Measurements from ENCODE around the gene ZBTB17. TPM values are rescaled to one million over a fixed set of nuclear protein-coding genes. Genes with fewer than 3 reads are reported as not detected.
"Not testable (repeated sequence)": the region's sequence is repeated elsewhere in the genome, so short reads cannot be mapped to it uniquely, and the experiment has no call there.

Gene ZBTB17
- total RNA-seq, 1 experiment from 2014 or later, result 17.4 TPM

- no peak for TF ChIP-seq EZH2 (IDR thresholded peaks at IDR 0.05; ENCODE audit: low read depth)
- TF ChIP-seq, protein P1, sequence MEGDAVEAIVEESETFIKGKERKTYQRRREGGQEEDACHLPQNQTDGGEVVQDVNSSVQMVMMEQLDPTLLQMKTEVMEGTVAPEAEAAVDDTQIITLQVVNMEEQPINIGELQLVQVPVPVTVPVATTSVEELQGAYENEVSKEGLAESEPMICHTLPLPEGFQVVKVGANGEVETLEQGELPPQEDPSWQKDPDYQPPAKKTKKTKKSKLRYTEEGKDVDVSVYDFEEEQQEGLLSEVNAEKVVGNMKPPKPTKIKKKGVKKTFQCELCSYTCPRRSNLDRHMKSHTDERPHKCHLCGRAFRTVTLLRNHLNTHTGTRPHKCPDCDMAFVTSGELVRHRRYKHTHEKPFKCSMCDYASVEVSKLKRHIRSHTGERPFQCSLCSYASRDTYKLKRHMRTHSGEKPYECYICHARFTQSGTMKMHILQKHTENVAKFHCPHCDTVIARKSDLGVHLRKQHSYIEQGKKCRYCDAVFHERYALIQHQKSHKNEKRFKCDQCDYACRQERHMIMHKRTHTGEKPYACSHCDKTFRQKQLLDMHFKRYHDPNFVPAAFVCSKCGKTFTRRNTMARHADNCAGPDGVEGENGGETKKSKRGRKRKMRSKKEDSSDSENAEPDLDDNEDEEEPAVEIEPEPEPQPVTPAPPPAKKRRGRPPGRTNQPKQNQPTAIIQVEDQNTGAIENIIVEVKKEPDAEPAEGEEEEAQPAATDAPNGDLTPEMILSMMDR (conservative IDR thresholded peaks at IDR 0.05), result no peak
Observed at GRCh38 chr1:15983275-15983674, 7.4 kb upstream of the ZBTB17 start.

DNA sequence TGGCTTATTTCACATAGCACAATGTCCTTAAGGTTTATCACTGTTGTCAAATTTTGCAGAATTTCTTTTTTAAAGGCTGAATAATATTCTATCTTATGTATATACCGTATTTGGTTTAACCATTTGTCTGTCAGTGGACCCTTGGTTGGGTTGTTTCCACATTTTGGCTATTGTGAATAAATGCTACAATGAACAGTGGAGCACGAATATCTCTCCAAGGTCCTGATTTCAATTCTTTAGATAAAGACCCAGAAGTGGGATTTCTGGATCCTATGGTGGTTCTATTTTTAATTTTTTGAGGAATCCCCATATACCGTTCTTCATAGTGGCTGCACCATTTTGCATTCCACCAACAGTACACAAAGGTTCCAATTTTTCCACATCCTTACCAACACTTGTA lies 5.8 kb upstream of the ZBTB17 start:
- intact Hi-C loops (cut with micrococcal nuclease; ENCODE audit: unreplicated experiment), result no loop called here
- no peaks in the 10 kb centered on the region for H3K27me3 ChIP-seq (ENCODE audit: insufficient read depth, low read depth)
- TF ChIP-seq, protein P1 (conservative IDR thresholded peaks at IDR 0.05), result no peak
- no TSS peak for BruUV-seq (replicated peaks)
- H3K4me1 ChIP-seq (replicated peaks; ENCODE audit: insufficient read depth), result no peaks in the 10 kb centered on the region; the same call in none of the 2 replicates
- no peaks in the 10 kb centered on the region for H3F3A ChIP-seq (ENCODE audit: insufficient read depth, low read depth)
- ChIA-PET POLR2A (ENCODE audit: unreplicated experiment) (no interaction called here), CTCF (no interaction called here)
- no peak overlapping the region for H2AFZ ChIP-seq
- H3K79me2 ChIP-seq (ENCODE audit: low read depth), result no peaks in the 10 kb centered on the region
- no peak overlapping the region for H3K4me3 ChIP-seq
- no peak overlapping the region for H3K4me2 ChIP-seq
- H3K9me3 ChIP-seq (ENCODE audit: insufficient read depth, low read depth), result no peaks in the 10 kb centered on the region
- no peak overlapping the region for H3K27ac ChIP-seq
- no peak for DNase-seq
- no peaks in the 10 kb centered on the region for H4K20me1 ChIP-seq (ENCODE audit: insufficient read depth)
- no peaks in the 10 kb centered on the region for H3K36me3 ChIP-seq (ENCODE audit: low read depth)
- no peaks in the 10 kb centered on the region for H3K9me2 ChIP-seq (ENCODE audit: insufficient read depth)

More at GRCh38 chr1:15983275-15983674, 7.4 kb upstream of the ZBTB17 start:
- POLR2A ChIA-PET (ENCODE audit: unreplicated experiment), result no interaction called here
- Histone ChIP-seq H3K4me1 (replicated peaks; ENCODE audit: insufficient read depth) (no peaks in the 10 kb centered on the region; the same call in 1 of the 2 replicates), H3K9me2 (ENCODE audit: insufficient read depth) (no peaks in the 10 kb centered on the region), H3F3A (ENCODE audit: insufficient read depth, low read depth) (no peaks in the 10 kb centered on the region), H3K9me3 (ENCODE audit: insufficient read depth, low read depth) (no peaks in the 10 kb centered on the region), H3K27me3 (ENCODE audit: insufficient read depth, low read depth) (no peaks in the 10 kb centered on the region), H4K20me1 (ENCODE audit: insufficient read depth) (no peaks in the 10 kb centered on the region), H3K4me3 (no peak overlapping the region), H3K79me2 (ENCODE audit: low read depth) (no peaks in the 10 kb centered on the region), H3K4me2 (no peak overlapping the region), H3K27ac (no peak overlapping the region), H2AFZ (no peak overlapping the region), H3K36me3 (ENCODE audit: low read depth) (no peaks in the 10 kb centered on the region)
- intact Hi-C loops (cut with micrococcal nuclease; ENCODE audit: unreplicated experiment), result no loop called here
- no peak for DNase-seq
- CTCF ChIA-PET, result no interaction called here
- no TSS peak for BruUV-seq (replicated peaks)

GRCh38 chr1:15977947-15978346 lies 2.0 kb upstream of the ZBTB17 start:
- DNase-seq; H3K9me2 ChIP-seq (ENCODE audit: insufficient read depth); H3K4me2 ChIP-seq; H3K36me3 ChIP-seq (ENCODE audit: low read depth); POLR2A ChIA-PET (ENCODE audit: unreplicated experiment); H2AFZ ChIP-seq; H3K9me3 ChIP-seq (ENCODE audit: insufficient read depth, low read depth); H4K20me1 ChIP-seq (ENCODE audit: insufficient read depth); H3K4me1 ChIP-seq (replicated peaks; ENCODE audit: insufficient read depth); BruUV-seq (replicated peaks); H3K27ac ChIP-seq; intact Hi-C loops (cut with micrococcal nuclease; ENCODE audit: unreplicated experiment); H3K4me3 ChIP-seq; H3F3A ChIP-seq (ENCODE audit: insufficient read depth, low read depth); H3K27me3 ChIP-seq (ENCODE audit: insufficient read depth, low read depth): not testable (repeated sequence)
- H3K79me2 ChIP-seq (ENCODE audit: low read depth), result peaks cover 13% of the 10 kb centered on the region
- CTCF ChIA-PET, result interaction anchor here (0.7 kb wide), 1 partner anchor 52 kb away, joined by 15 read pairs; no protein-coding TSS in a partner anchor

DNA sequence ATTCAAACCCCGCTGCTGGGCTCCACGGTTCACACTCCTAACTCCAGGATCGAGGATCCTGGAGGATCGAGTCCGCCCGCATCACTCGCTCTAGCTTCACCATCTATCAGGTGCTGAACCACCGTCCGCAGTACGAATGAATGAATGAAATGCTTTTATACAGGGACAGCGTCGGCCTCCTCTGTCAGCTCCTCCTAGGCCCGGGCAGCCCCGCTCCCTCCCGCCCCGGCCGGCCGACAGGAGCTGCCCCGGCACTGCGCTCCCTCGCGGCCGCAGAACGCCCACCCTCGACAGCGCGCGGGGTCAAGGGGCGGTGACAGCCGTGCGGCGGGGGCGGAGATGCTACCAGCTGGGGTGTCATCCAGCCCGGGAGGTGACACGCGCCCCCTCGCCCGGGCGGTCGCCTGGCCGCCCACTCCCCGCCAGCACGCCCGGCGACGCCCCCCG lies 520 bp downstream of the ZBTB17 start:
- DNase-seq, result peak in 1 of 2 experiments; percentile 59

More for the DNA sequence above, 520 bp downstream of the ZBTB17 start:
- Histone ChIP-seq H4K20me1 (ENCODE audit: insufficient read depth) (no peaks in the 10 kb centered on the region), H3K79me2 (ENCODE audit: low read depth) (peaks cover 13% of the 10 kb centered on the region), H3K9me3 (ENCODE audit: insufficient read depth, low read depth) (no peaks in the 10 kb centered on the region), H3K9me2 (ENCODE audit: insufficient read depth) (no peaks in the 10 kb centered on the region), H3K27ac (no peak overlapping the region), H3K4me3 (peak overlapping the region; percentile 97), H3K36me3 (ENCODE audit: low read depth) (no peaks in the 10 kb centered on the region), H2AFZ (peak overlapping the region; percentile 87), H3K27me3 (ENCODE audit: insufficient read depth, low read depth) (no peaks in the 10 kb centered on the region), H3F3A (ENCODE audit: insufficient read depth, low read depth) (no peaks in the 10 kb centered on the region), H3K4me2 (peak overlapping the region; percentile 93), H3K4me1 (replicated peaks; ENCODE audit: insufficient read depth) (peaks cover 6% of the 10 kb centered on the region)
- ChIA-PET CTCF (no interaction called here), POLR2A (ENCODE audit: unreplicated experiment) (interaction anchor here (0.6 kb wide), 1 partner anchor 20 kb away, joined by 6 read pairs; no protein-coding TSS in a partner anchor)
- TF ChIP-seq, protein P1 (conservative IDR thresholded peaks at IDR 0.05), result no peak
- no peak for TF ChIP-seq EZH2 (IDR thresholded peaks at IDR 0.05; ENCODE audit: low read depth)
- intact Hi-C loops (cut with micrococcal nuclease; ENCODE audit: unreplicated experiment), result no loop called here
- no TSS peak for BruUV-seq (replicated peaks)
